CD4-positive, alpha-beta T cell (primary cell): ENCODE data around the gene ZNF646. TPM values are rescaled to one million over a fixed set of nuclear protein-coding genes. Genes with fewer than 3 reads are reported as not detected.

ENCODE experiments used
- ATAC-seq: fragments of 200-7000 bp; cut with Tn5 transposase; one replicate; pipeline ENCODE4 v1.10.0; 2022; ENCODE audit warnings: mild to moderate bottlenecking; ENCODE audit not compliant: poor library complexity
- CTCF ChIA-PET: fragments of 350-600 bp; sonication (Branson Sonifier 250); formaldehyde crosslinking; loops from one replicate; lab custom pipeline; 2021; ENCODE audit warnings: antibody characterized with exemption, inconsistent platforms; lab: Charles Lee
- POLR2A ChIA-PET: fragments of 350-600 bp; sonication (Branson Sonifier 250); formaldehyde crosslinking; loops from one replicate; lab custom pipeline; 2021; ENCODE audit warnings: antibody characterized with exemption, inconsistent platforms; lab: Charles Lee
- DNase-seq, 14 experiments: peaks; one replicate each; pipeline ENCODE4 v3.0.0-alpha.2; 2013 to 2020; ENCODE audit warnings: mixed read lengths in 2 of 14
- H3K27ac ChIP-seq, 2 donors: one replicate each; pipeline versions ENCODE4 v1.5.1 to v1.7.0; 2013; ENCODE audit warnings: low read length in 2 of 2, low read depth in 1 of 2, mild to moderate bottlenecking in 1 of 2
- H3K27me3 ChIP-seq, 2 experiments: 1 replicate in 1 of 2; 2 replicates in 1 of 2; pipeline versions ENCODE4 v1.6.1 to v1.7.0; 2013; ENCODE audit warnings: low read length in 2 of 2, control low read depth in 1 of 2, mild to moderate bottlenecking in 1 of 2, moderate library complexity in 1 of 2; ENCODE audit not compliant: insufficient read depth in 2 of 2, control insufficient read depth in 1 of 2
- H3K36me3 ChIP-seq: one replicate; pipeline ENCODE4 v1.6.1; 2013; ENCODE audit warnings: low read length, control low read depth; ENCODE audit not compliant: insufficient read depth
- H3K4me1 ChIP-seq: one replicate; pipeline ENCODE4 v1.6.1; 2013; ENCODE audit warnings: low read length, control low read depth; ENCODE audit not compliant: insufficient read depth
- H3K4me3 ChIP-seq: one replicate; pipeline ENCODE4 v1.5.1; 2013; ENCODE audit warnings: mild to moderate bottlenecking, low read length, moderate library complexity
- H3K9me3 ChIP-seq, 2 experiments: 1 replicate in 1 of 2; 2 replicates in 1 of 2; pipeline versions ENCODE4 v1.6.1 to v1.7.0; 2013; ENCODE audit warnings: low read length in 2 of 2, mild to moderate bottlenecking in 2 of 2, control low read depth in 1 of 2, moderate library complexity in 1 of 2; ENCODE audit not compliant: control insufficient read depth in 1 of 2, insufficient read depth in 1 of 2
- H3K27ac Mint-ChIP-seq: one replicate; pipeline ENCODE4 v1.8.0; 2020; ENCODE audit warnings: mixed read lengths
- H3K27me3 Mint-ChIP-seq: one replicate; pipeline ENCODE4 v1.8.0; 2021; ENCODE audit warnings: mixed read lengths
- H3K36me3 Mint-ChIP-seq: one replicate; pipeline ENCODE4 v1.8.0; 2021; ENCODE audit warnings: low read depth, mixed read lengths
- H3K4me1 Mint-ChIP-seq: one replicate; pipeline ENCODE4 v1.8.0; 2021; ENCODE audit warnings: low read depth, mixed read lengths
- H3K4me3 Mint-ChIP-seq: one replicate; pipeline ENCODE4 v1.8.0; 2020; ENCODE audit warnings: mild to moderate bottlenecking, mixed read lengths
- H3K9me3 Mint-ChIP-seq: one replicate; pipeline ENCODE4 v1.8.0; 2020; ENCODE audit warnings: mixed read lengths
- CTCF ChIP-seq: fragments of 200-600 bp; IDR thresholded peaks from one replicate; pipeline ENCODE4 v1.8.0; 2022; ENCODE audit warnings: antibody characterized with exemption, mild to moderate bottlenecking
- intact Hi-C, 2 experiments: fragments of 100-400 bp; cut with DNase I in 1 of 2; cut with micrococcal nuclease in 1 of 2; formaldehyde crosslinking; loops; one replicate each; pipeline versions ENCODE4 v1.15.1 to v1.9.0; 2023 to 2025; cut with DNase I, micrococcal nuclease
- total RNA-seq, 174 experiments: library from RNA in 2 of 174; stranded (reverse) in 2 of 174; gene quantifications; one replicate each; pipeline ENCODE4 v1.2.3 and lab custom pipeline; 2021 to 2026

ZNF646 gene
- total RNA-seq, 2 experiments from 2014 or later, result 14.3 to 16.6 TPM

GRCh38 chr16:31029272-31029671 is 45.0 kb upstream of the ZNF646 start:
- POLR2A ChIA-PET, result no interaction called here

GRCh38 chr16:31031276-31031675 is 42.9 kb upstream of the ZNF646 start:
- H3K27me3 ChIP-seq, result no peaks in the 10 kb centered on the region
- H3K27ac Mint-ChIP-seq, result peak overlapping the region; percentile 83
- no peak for TF ChIP-seq CTCF
- no peak overlapping the region for H3K4me3 ChIP-seq
- ATAC-seq, result no peak
- H3K9me3 ChIP-seq, result no peaks in the 10 kb centered on the region
- DNase-seq, result no peak
- H3K36me3 ChIP-seq, result peaks cover 19% of the 10 kb centered on the region
- peaks cover 23% of the 10 kb centered on the region for H3K4me1 Mint-ChIP-seq
- intact Hi-C loops, result loop anchor here in 1 of 2 experiments (2.0 to 5.0 kb wide), 2 partner anchors 106 to 151 kb away; partner anchors contain the start of gene FUS
- POLR2A ChIA-PET, result no interaction called here
- no peaks in the 10 kb centered on the region for H3K27me3 Mint-ChIP-seq
- peaks cover 26% of the 10 kb centered on the region for H3K4me1 ChIP-seq
- peaks cover 19% of the 10 kb centered on the region for H3K36me3 Mint-ChIP-seq
- H3K27ac ChIP-seq, result no peak overlapping the region
- peak overlapping the region; percentile 97 for H3K4me3 Mint-ChIP-seq
- no peaks in the 10 kb centered on the region for H3K9me3 Mint-ChIP-seq
- CTCF ChIA-PET, result no interaction called here

More at GRCh38 chr16:31029272-31029671, 45.0 kb upstream of the ZNF646 start:
- Mint-ChIP-seq H3K4me3 (no peak overlapping the region), H3K9me3 (no peaks in the 10 kb centered on the region), H3K36me3 (peaks cover 13% of the 10 kb centered on the region), H3K4me1 (peaks cover 19% of the 10 kb centered on the region), H3K27ac (no peak overlapping the region), H3K27me3 (no peaks in the 10 kb centered on the region)
- ATAC-seq (no peak), DNase-seq (no peak)
- H3K27me3 ChIP-seq, result no peaks in the 10 kb centered on the region
- H3K4me1 ChIP-seq, result peaks cover 16% of the 10 kb centered on the region
- CTCF ChIA-PET, result no interaction called here
- H3K4me3 ChIP-seq, result no peak overlapping the region
- no peak for TF ChIP-seq CTCF
- no peaks in the 10 kb centered on the region for H3K36me3 ChIP-seq
- intact Hi-C loops, result no loop called here
- H3K27ac ChIP-seq, result no peak overlapping the region
- no peaks in the 10 kb centered on the region for H3K9me3 ChIP-seq

GRCh38 chr16:31032736-31033708 is 41.2 kb upstream of the ZNF646 start, which contains the start of gene STX4:
Gene STX4 (plus strand): TSS chr16:31033558. CDS start chr16:31033806, 248 bp downstream.
- H3K27ac ChIP-seq, result peak within 1 kb of the TSS; percentile 93 to 96
- H3K36me3 ChIP-seq, result peaks cover 27% of the 10 kb centered on the region
- peak; percentile 93 to 100 (median 96) for DNase-seq
- CTCF ChIA-PET, result interaction anchor here (1.0 to 1.8 kb wide), 4 partner anchors 41 to 63 kb away, joined by 3 to 5 read pairs (median 4); partner anchors contain the start of genes HSD3B7, ZNF646 and ZNF668
- H3K27me3 ChIP-seq, result no peaks in the 10 kb centered on the region
- H3K4me3 ChIP-seq, result peak within 1 kb of the TSS; percentile 95
- H3K27me3 Mint-ChIP-seq, result no peaks in the 10 kb centered on the region
- POLR2A ChIA-PET, result interaction anchor here (0.6 to 4.7 kb wide), 8 partner anchors 33 to 427 kb away, joined by 3 to 41 read pairs (median 4); partner anchors contain the start of genes ARMC5, FUS, KAT8 and ZNF646
- peak; percentile 81 for ATAC-seq
- peaks cover 27% of the 10 kb centered on the region for H3K4me1 Mint-ChIP-seq
- TF ChIP-seq CTCF, result no peak
- intact Hi-C loops, result loop anchor here (1.0 to 5.0 kb wide), 7 partner anchors 40 to 149 kb away; partner anchors contain the start of genes FBXL19 (in 1 of the 2), FUS (in 1 of the 2), HSD3B7 (in 1 of the 2) and SETD1A (in 1 of the 2)
- no peaks in the 10 kb centered on the region for H3K9me3 Mint-ChIP-seq
- H3K4me3 Mint-ChIP-seq, result peak within 1 kb of the TSS; percentile 97
- peaks cover 26% of the 10 kb centered on the region for H3K4me1 ChIP-seq
- H3K27ac Mint-ChIP-seq, result peak within 1 kb of the TSS; percentile 83
- H3K36me3 Mint-ChIP-seq, result peaks cover 30% of the 10 kb centered on the region
- no peaks in the 10 kb centered on the region for H3K9me3 ChIP-seq
